ENCODE results near the gene TRMT2A. TPM values are rescaled to one million over a fixed set of nuclear protein-coding genes. Genes with fewer than 3 reads are reported as not detected.
A peak's percentile ranks its signal among the peaks of the same experiment; 100 is the strongest.

Gene TRMT2A
- total RNA-seq, 1 donor, result 45.3 TPM

GRCh38 chr22:20117633-20118299 lies 740 bp upstream of the TRMT2A start:
- no peak for TF ChIP-seq CTCF (IDR thresholded peaks at IDR 0.05; ENCODE audit: insufficient read depth, low read depth, low read length)
- H3K4me3 ChIP-seq (ENCODE audit: low read depth, low read length), result peak overlapping the region; percentile 79
- peak; percentile 31 for DNase-seq (ENCODE audit: low read depth)

- peak overlapping the region; percentile 98 for H3K4me3 ChIP-seq (ENCODE audit: low read depth, low read length)
- DNase-seq (ENCODE audit: low read depth), result no peak
Observed at GRCh38 chr22:20116376-20116950, 563 bp downstream of the TRMT2A start.

GRCh38 chr22:20115691-20116375 lies 1.2 kb downstream of the TRMT2A start, which contains the start of gene RANBP1:
Gene RANBP1, plus strand, starts transcription at chr22:20116104. Its CDS starts 81 bp downstream, at chr22:20116185.
- peak within 1 kb of the TSS; percentile 98 for H3K4me3 ChIP-seq (ENCODE audit: low read depth, low read length)
- TF ChIP-seq CTCF (IDR thresholded peaks at IDR 0.05; ENCODE audit: insufficient read depth, low read depth, low read length), result no peak
- no peak for DNase-seq (ENCODE audit: low read depth)

More at GRCh38 chr22:20116376-20116950, 563 bp downstream of the TRMT2A start:
- TF ChIP-seq CTCF (IDR thresholded peaks at IDR 0.05; ENCODE audit: insufficient read depth, low read depth, low read length), result no peak

- TF ChIP-seq CTCF (IDR thresholded peaks at IDR 0.05; ENCODE audit: insufficient read depth, low read depth, low read length), result no peak
- no peak for DNase-seq (ENCODE audit: low read depth)
- H3K4me3 ChIP-seq (ENCODE audit: low read depth, low read length), result no peak overlapping the region
Observed at GRCh38 chr22:20114506-20115475, 2.2 kb downstream of the TRMT2A start.

GRCh38 chr22:20113551-20114310 lies 3.3 kb downstream of the TRMT2A start:
- no peak for DNase-seq (ENCODE audit: low read depth)
- no peak overlapping the region for H3K4me3 ChIP-seq (ENCODE audit: low read depth, low read length)
- TF ChIP-seq CTCF (IDR thresholded peaks at IDR 0.05; ENCODE audit: insufficient read depth, low read depth, low read length), result no peak
